ENCODE measurements around the gene GRIK2.

GRIK2 gene

DNA sequence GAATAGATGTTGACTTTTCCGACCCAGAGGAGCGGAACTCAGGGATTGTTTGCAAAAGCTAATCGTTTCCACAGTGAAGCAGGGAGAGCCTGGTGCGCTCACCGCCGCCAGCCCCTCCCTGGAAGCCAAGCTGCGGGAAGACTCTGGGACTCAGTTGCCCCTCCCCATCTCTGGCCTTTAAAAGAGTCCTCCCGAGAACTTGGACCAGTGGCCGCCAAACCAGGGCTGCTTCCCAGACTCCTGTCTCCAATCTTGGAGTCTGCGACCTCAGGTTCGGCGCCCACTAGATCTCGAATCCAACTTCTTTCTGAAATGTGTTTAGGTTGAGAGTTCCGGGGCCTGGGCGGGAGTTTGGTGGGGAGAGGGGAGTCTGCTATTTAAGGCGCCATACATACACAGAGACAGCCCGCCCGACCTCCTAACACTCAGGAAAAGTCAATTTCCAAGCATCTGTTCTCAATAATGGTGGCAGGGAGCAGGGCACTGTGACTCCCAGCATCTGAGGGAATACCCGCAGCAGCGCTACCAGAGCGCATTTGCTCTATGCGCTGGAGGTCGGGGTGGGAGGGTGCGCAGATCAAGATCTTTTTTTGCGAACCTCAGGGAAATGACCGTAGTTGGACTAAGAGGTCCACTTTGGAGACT is 800 bp upstream of the GRIK2 start:
- no peak for TF ChIP-seq TAF1 (IDR thresholded peaks at IDR 0.05; ENCODE audit: borderline replicate concordance, insufficient read depth, low read length)
- TF ChIP-seq POLR2AphosphoS5 (IDR thresholded peaks at IDR 0.05; ENCODE audit: low read depth, low read length) = no peak
- TF ChIP-seq SIN3A (IDR thresholded peaks at IDR 0.05; ENCODE audit: borderline replicate concordance, insufficient read depth, low read length) = no peak
- no peak for TF ChIP-seq FOXP2 (optimal IDR thresholded peaks at IDR 0.05; ENCODE audit: borderline replicate concordance, extremely low read depth, extremely low read length, insufficient read depth)
- TF ChIP-seq, protein P1, sequence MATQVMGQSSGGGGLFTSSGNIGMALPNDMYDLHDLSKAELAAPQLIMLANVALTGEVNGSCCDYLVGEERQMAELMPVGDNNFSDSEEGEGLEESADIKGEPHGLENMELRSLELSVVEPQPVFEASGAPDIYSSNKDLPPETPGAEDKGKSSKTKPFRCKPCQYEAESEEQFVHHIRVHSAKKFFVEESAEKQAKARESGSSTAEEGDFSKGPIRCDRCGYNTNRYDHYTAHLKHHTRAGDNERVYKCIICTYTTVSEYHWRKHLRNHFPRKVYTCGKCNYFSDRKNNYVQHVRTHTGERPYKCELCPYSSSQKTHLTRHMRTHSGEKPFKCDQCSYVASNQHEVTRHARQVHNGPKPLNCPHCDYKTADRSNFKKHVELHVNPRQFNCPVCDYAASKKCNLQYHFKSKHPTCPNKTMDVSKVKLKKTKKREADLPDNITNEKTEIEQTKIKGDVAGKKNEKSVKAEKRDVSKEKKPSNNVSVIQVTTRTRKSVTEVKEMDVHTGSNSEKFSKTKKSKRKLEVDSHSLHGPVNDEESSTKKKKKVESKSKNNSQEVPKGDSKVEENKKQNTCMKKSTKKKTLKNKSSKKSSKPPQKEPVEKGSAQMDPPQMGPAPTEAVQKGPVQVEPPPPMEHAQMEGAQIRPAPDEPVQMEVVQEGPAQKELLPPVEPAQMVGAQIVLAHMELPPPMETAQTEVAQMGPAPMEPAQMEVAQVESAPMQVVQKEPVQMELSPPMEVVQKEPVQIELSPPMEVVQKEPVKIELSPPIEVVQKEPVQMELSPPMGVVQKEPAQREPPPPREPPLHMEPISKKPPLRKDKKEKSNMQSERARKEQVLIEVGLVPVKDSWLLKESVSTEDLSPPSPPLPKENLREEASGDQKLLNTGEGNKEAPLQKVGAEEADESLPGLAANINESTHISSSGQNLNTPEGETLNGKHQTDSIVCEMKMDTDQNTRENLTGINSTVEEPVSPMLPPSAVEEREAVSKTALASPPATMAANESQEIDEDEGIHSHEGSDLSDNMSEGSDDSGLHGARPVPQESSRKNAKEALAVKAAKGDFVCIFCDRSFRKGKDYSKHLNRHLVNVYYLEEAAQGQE (IDR thresholded peaks at IDR 0.05; ENCODE audit: insufficient read depth in 1 of 2, low read depth in 2 of 2, low read length in 2 of 2) = no peak

DNA sequence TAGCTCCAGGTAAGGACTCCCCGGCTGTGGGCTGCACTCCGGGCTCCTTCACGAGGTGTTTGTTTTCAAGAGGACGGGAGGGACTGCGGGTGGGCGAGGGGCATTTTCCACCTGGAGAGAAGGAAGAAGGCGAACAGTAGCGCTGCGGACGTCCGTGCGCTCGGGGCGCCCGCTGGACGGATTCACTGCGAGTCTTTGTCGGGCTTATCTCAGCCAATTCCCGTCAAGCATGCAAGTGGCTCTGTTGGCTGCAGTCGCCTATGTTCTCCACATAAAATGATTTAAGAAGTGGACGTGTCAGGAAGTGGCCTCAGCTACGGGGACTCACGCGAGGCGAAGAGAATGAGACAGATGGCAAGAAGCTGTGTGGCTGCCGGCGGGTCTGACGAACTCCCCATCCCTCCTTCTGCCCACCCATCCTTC is 332 bp downstream of the GRIK2 start:
- TF ChIP-seq FOXP2 (optimal IDR thresholded peaks at IDR 0.05; ENCODE audit: borderline replicate concordance, extremely low read depth, extremely low read length, insufficient read depth) (no peak), POLR2AphosphoS5 (IDR thresholded peaks at IDR 0.05; ENCODE audit: low read depth, low read length) (no peak), TAF1 (IDR thresholded peaks at IDR 0.05; ENCODE audit: borderline replicate concordance, insufficient read depth, low read length) (no peak), SIN3A (IDR thresholded peaks at IDR 0.05; ENCODE audit: borderline replicate concordance, insufficient read depth, low read length) (no peak)
- TF ChIP-seq, protein P1 (IDR thresholded peaks at IDR 0.05; ENCODE audit: insufficient read depth in 1 of 2, low read depth in 2 of 2, low read length in 2 of 2) = no peak

DNA sequence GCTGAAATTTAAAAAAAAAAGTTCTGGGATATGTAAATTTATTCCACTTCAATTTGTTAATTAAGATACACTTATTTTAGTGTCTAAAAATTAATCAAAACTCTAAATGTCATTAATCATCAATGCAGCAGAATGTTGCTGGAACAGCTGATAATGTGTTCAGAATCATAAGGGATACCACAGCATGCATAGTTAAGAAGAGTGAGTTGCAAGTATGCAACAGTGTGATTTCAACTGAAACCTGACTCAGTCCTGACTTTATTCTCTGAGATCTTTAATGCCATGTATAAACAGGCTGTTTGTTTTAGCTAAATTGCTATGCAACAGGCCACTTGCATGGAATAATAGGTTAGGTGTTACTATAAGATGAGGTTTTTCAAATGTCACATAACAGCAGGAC is 1.4 kb downstream of the GRIK2 start:
- TF ChIP-seq SIN3A (IDR thresholded peaks at IDR 0.05; ENCODE audit: borderline replicate concordance, insufficient read depth, low read length) (no peak), TAF1 (IDR thresholded peaks at IDR 0.05; ENCODE audit: borderline replicate concordance, insufficient read depth, low read length) (no peak), FOXP2 (optimal IDR thresholded peaks at IDR 0.05; ENCODE audit: borderline replicate concordance, extremely low read depth, extremely low read length, insufficient read depth) (no peak)
- TF ChIP-seq, protein P1 (IDR thresholded peaks at IDR 0.05; ENCODE audit: insufficient read depth in 1 of 2, low read depth in 2 of 2, low read length in 2 of 2) = no peak

DNA sequence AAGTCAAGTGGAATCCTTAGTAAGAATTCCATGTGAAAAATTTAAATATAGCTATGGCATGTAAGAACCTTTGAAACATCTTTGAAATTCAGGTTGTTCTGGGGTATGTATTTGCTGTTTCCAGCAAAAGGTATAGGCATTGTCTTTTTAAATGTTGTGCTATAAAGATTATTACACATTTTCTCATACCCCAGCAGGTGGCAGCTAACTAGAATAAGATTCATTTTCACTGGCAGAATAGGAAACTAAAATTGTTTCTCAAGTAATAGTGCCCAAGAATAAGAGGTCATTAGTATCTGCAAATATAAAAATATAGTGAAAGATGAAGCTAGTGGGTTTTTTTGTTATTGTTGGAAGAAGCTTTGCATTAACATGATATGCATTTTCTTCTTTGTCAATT is 1.8 kb downstream of the GRIK2 start:
- TF ChIP-seq FOXP2 (optimal IDR thresholded peaks at IDR 0.05; ENCODE audit: borderline replicate concordance, extremely low read depth, extremely low read length, insufficient read depth) (no peak), SIN3A (IDR thresholded peaks at IDR 0.05; ENCODE audit: borderline replicate concordance, insufficient read depth, low read length) (no peak), POLR2AphosphoS5 (IDR thresholded peaks at IDR 0.05; ENCODE audit: low read depth, low read length) (no peak), TAF1 (IDR thresholded peaks at IDR 0.05; ENCODE audit: borderline replicate concordance, insufficient read depth, low read length) (no peak)
- TF ChIP-seq, protein P1 (IDR thresholded peaks at IDR 0.05; ENCODE audit: insufficient read depth in 1 of 2, low read depth in 2 of 2, low read length in 2 of 2) = no peak

All from PFSK-1 (cell line).